WTC11 (cell line): ENCODE data around the gene PHLPP1. TPM values are rescaled to one million over a fixed set of nuclear protein-coding genes. Genes with fewer than 3 reads are reported as not detected.

Source experiments
- ATAC-seq: fragments of 200-7000 bp; cut with Tn5 transposase; 2 replicates; pipeline ENCODE4 v1.10.0; 2021; ENCODE audit warnings: mild to moderate bottlenecking, moderate library complexity
- CTCF ChIA-PET: fragments of 300-600 bp; sonication (Branson Sonifier 250); formaldehyde crosslinking; loops from one replicate; lab custom pipeline; 2021; ENCODE audit warnings: antibody characterized with exemption; lab: Charles Lee
- POLR2A ChIA-PET: fragments of 350-600 bp; sonication (Branson Sonifier 250); formaldehyde crosslinking; loops from one replicate; lab custom pipeline; 2021; ENCODE audit warnings: antibody characterized with exemption; lab: Charles Lee
- DNase-seq: peaks from one replicate; pipeline ENCODE4 v3.0.0; 2021; ENCODE audit warnings: low spot score
- H3K27ac Mint-ChIP-seq: 2 replicates; pipeline ENCODE4 v1.8.0; 2021; ENCODE audit warnings: mixed read lengths
- H3K27me3 Mint-ChIP-seq: 2 replicates; pipeline ENCODE4 v1.8.0; 2021; ENCODE audit warnings: low read depth, mild to moderate bottlenecking, moderate library complexity, mixed read lengths
- H3K36me3 Mint-ChIP-seq: 2 replicates; pipeline ENCODE4 v1.8.0; 2021; ENCODE audit warnings: mixed read lengths
- H3K4me1 Mint-ChIP-seq: 2 replicates; pipeline ENCODE4 v1.8.0; 2022; ENCODE audit warnings: mixed read lengths
- H3K4me3 Mint-ChIP-seq: 2 replicates; pipeline ENCODE4 v1.8.0; 2021; ENCODE audit warnings: mild to moderate bottlenecking, moderate library complexity, mixed read lengths
- H3K9me3 Mint-ChIP-seq: 2 replicates; pipeline ENCODE4 v1.8.0; 2021; ENCODE audit warnings: mixed read lengths
- ERG ChIP-seq: fragments of 250-450 bp; sonication (Bioruptor Pico); IDR thresholded peaks from 2 replicates; pipeline ENCODE4 v1.8.0; 2021; ENCODE audit warnings: mild to moderate bottlenecking
- FOXK1 ChIP-seq: sonication (generic); formaldehyde crosslinking; IDR thresholded peaks from 2 replicates; pipeline ENCODE4 v1.8.0; 2022; ENCODE audit warnings: mild to moderate bottlenecking, moderate library complexity, missing genetic modification reagents
- IRF2 ChIP-seq: sonication (generic); formaldehyde crosslinking; IDR thresholded peaks from 2 replicates; pipeline ENCODE4 v1.8.0; 2022; ENCODE audit warnings: low read depth, missing genetic modification reagents, borderline replicate concordance
- MLX ChIP-seq: sonication (generic); formaldehyde crosslinking; IDR thresholded peaks from 2 replicates; pipeline ENCODE4 v1.8.1; 2023; ENCODE audit warnings: mild to moderate bottlenecking, missing genetic modification reagents, moderate library complexity
- MYBL2 ChIP-seq: sonication (generic); formaldehyde crosslinking; IDR thresholded peaks from 2 replicates; pipeline ENCODE4 v1.8.1; 2023; ENCODE audit warnings: mild to moderate bottlenecking, moderate library complexity, missing genetic modification reagents
- NFE2L1 ChIP-seq: sonication (generic); formaldehyde crosslinking; IDR thresholded peaks from 2 replicates; pipeline ENCODE4 v1.8.1; 2023; ENCODE audit warnings: missing genetic modification reagents
- NR1H2 ChIP-seq: sonication (generic); formaldehyde crosslinking; IDR thresholded peaks from 2 replicates; pipeline ENCODE4 v1.9.0; 2021; ENCODE audit warnings: mild to moderate bottlenecking, moderate library complexity, missing genetic modification reagents
- SMAD4 ChIP-seq: sonication (generic); formaldehyde crosslinking; IDR thresholded peaks from 2 replicates; pipeline ENCODE4 v1.8.0; 2022; ENCODE audit warnings: mild to moderate bottlenecking, missing genetic modification reagents
- TEAD1 ChIP-seq: sonication (generic); formaldehyde crosslinking; IDR thresholded peaks from 2 replicates; pipeline ENCODE4 v1.8.0; 2022; ENCODE audit warnings: mild to moderate bottlenecking, missing genetic modification reagents
- USF2 ChIP-seq: sonication (generic); formaldehyde crosslinking; IDR thresholded peaks from 2 replicates; pipeline ENCODE4 v1.8.1; 2023; ENCODE audit warnings: mild to moderate bottlenecking, missing genetic modification reagents, moderate library complexity
- ZBTB21 ChIP-seq: sonication (generic); formaldehyde crosslinking; IDR thresholded peaks from 2 replicates; pipeline ENCODE4 v1.8.1; 2023; ENCODE audit warnings: mild to moderate bottlenecking, missing genetic modification reagents, borderline replicate concordance
- ZNF532 ChIP-seq: fragments of 250-450 bp; sonication (Bioruptor Pico); IDR thresholded peaks from 2 replicates; pipeline ENCODE4 v1.9.0; 2021; ENCODE audit warnings: mild to moderate bottlenecking, borderline replicate concordance
- total RNA-seq: library from RNA; stranded (reverse); gene quantifications from 3 replicates; pipeline ENCODE4 v1.2.3, GENCODE V29; 2021
- TF ChIP-seq, protein P1 (sequence below): sonication (generic); formaldehyde crosslinking; IDR thresholded peaks from 2 replicates; pipeline ENCODE4 v1.8.1; 2022; ENCODE audit warnings: mild to moderate bottlenecking, missing genetic modification reagents, moderate library complexity, borderline replicate concordance
- TF ChIP-seq, protein P2 (sequence below): sonication (generic); formaldehyde crosslinking; IDR thresholded peaks from 2 replicates; pipeline ENCODE4 v1.8.0; 2022; ENCODE audit warnings: mild to moderate bottlenecking, missing genetic modification reagents
- TF ChIP-seq, protein P3 (sequence below): fragments of 250-450 bp; sonication (Bioruptor Pico); IDR thresholded peaks from 2 replicates; pipeline ENCODE4 v1.9.0; 2021; ENCODE audit warnings: mild to moderate bottlenecking
- TF ChIP-seq, protein P4 (sequence below): sonication (generic); formaldehyde crosslinking; IDR thresholded peaks from 2 replicates; pipeline ENCODE4 v1.8.1; 2023; ENCODE audit warnings: mild to moderate bottlenecking, missing genetic modification reagents, borderline replicate concordance

Gene PHLPP1
- total RNA-seq, 1 experiment from 2014 or later, result 52.0 TPM

GRCh38 chr18:62948788-62949187 is 233.4 kb downstream of the PHLPP1 start (continued):
- TF ChIP-seq, protein P1, sequence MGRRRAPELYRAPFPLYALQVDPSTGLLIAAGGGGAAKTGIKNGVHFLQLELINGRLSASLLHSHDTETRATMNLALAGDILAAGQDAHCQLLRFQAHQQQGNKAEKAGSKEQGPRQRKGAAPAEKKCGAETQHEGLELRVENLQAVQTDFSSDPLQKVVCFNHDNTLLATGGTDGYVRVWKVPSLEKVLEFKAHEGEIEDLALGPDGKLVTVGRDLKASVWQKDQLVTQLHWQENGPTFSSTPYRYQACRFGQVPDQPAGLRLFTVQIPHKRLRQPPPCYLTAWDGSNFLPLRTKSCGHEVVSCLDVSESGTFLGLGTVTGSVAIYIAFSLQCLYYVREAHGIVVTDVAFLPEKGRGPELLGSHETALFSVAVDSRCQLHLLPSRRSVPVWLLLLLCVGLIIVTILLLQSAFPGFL, result no peak
- TF ChIP-seq ZBTB21, result no peak
- TF ChIP-seq, protein P2, sequence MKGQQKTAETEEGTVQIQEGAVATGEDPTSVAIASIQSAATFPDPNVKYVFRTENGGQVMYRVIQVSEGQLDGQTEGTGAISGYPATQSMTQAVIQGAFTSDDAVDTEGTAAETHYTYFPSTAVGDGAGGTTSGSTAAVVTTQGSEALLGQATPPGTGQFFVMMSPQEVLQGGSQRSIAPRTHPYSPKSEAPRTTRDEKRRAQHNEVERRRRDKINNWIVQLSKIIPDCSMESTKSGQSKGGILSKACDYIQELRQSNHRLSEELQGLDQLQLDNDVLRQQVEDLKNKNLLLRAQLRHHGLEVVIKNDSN (CRISPR knock-in tag), result no peak
- TF ChIP-seq USF2 (CRISPR knock-in tag), result no peak

GRCh38 chr18:62950246-62950645 is 234.9 kb downstream of the PHLPP1 start:
- CTCF ChIA-PET, result interaction anchor here (0.6 kb wide), 1 partner anchor 791 kb away, joined by 4 read pairs; no protein-coding TSS in a partner anchor
- Mint-ChIP-seq H3K4me1 (peaks cover 9% of the 10 kb centered on the region), H3K4me3 (no peak overlapping the region), H3K27me3 (no peaks in the 10 kb centered on the region), H3K9me3 (no peaks in the 10 kb centered on the region), H3K27ac (no peak overlapping the region), H3K36me3 (peaks cover 45% of the 10 kb centered on the region)
- DNase-seq, result no peak
- POLR2A ChIA-PET, result no interaction called here
- no peak for ATAC-seq
- TF ChIP-seq MYBL2 (CRISPR knock-in tag) (no peak), SMAD4 (CRISPR knock-in tag) (no peak), NFE2L1 (no peak), USF2 (CRISPR knock-in tag) (no peak), NR1H2 (CRISPR knock-in tag) (no peak), TEAD1 (CRISPR knock-in tag) (no peak)

- peaks cover 5% of the 10 kb centered on the region; the same call in 1 of the 2 replicates for H3K4me1 Mint-ChIP-seq
- H3K27me3 Mint-ChIP-seq, result no peaks in the 10 kb centered on the region
- H3K4me3 Mint-ChIP-seq, result no peak overlapping the region
- ChIA-PET POLR2A (no interaction called here), CTCF (no interaction called here)
- H3K36me3 Mint-ChIP-seq, result peaks cover 34% of the 10 kb centered on the region
- H3K27ac Mint-ChIP-seq, result no peak overlapping the region
- H3K9me3 Mint-ChIP-seq, result no peaks in the 10 kb centered on the region
- ATAC-seq (no peak), DNase-seq (no peak)
- no peak for TF ChIP-seq FOXK1 (CRISPR knock-in tag)
- no peak for TF ChIP-seq IRF2
- no peak for TF ChIP-seq ZNF532 (CRISPR knock-in tag)
- TF ChIP-seq, protein P3, sequence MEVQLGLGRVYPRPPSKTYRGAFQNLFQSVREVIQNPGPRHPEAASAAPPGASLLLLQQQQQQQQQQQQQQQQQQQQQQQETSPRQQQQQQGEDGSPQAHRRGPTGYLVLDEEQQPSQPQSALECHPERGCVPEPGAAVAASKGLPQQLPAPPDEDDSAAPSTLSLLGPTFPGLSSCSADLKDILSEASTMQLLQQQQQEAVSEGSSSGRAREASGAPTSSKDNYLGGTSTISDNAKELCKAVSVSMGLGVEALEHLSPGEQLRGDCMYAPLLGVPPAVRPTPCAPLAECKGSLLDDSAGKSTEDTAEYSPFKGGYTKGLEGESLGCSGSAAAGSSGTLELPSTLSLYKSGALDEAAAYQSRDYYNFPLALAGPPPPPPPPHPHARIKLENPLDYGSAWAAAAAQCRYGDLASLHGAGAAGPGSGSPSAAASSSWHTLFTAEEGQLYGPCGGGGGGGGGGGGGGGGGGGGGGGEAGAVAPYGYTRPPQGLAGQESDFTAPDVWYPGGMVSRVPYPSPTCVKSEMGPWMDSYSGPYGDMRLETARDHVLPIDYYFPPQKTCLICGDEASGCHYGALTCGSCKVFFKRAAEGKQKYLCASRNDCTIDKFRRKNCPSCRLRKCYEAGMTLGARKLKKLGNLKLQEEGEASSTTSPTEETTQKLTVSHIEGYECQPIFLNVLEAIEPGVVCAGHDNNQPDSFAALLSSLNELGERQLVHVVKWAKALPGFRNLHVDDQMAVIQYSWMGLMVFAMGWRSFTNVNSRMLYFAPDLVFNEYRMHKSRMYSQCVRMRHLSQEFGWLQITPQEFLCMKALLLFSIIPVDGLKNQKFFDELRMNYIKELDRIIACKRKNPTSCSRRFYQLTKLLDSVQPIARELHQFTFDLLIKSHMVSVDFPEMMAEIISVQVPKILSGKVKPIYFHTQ (CRISPR knock-in tag), result no peak
- TF ChIP-seq NFE2L1, result no peak
- no peak for TF ChIP-seq MLX (CRISPR knock-in tag)
- TF ChIP-seq, protein P4, sequence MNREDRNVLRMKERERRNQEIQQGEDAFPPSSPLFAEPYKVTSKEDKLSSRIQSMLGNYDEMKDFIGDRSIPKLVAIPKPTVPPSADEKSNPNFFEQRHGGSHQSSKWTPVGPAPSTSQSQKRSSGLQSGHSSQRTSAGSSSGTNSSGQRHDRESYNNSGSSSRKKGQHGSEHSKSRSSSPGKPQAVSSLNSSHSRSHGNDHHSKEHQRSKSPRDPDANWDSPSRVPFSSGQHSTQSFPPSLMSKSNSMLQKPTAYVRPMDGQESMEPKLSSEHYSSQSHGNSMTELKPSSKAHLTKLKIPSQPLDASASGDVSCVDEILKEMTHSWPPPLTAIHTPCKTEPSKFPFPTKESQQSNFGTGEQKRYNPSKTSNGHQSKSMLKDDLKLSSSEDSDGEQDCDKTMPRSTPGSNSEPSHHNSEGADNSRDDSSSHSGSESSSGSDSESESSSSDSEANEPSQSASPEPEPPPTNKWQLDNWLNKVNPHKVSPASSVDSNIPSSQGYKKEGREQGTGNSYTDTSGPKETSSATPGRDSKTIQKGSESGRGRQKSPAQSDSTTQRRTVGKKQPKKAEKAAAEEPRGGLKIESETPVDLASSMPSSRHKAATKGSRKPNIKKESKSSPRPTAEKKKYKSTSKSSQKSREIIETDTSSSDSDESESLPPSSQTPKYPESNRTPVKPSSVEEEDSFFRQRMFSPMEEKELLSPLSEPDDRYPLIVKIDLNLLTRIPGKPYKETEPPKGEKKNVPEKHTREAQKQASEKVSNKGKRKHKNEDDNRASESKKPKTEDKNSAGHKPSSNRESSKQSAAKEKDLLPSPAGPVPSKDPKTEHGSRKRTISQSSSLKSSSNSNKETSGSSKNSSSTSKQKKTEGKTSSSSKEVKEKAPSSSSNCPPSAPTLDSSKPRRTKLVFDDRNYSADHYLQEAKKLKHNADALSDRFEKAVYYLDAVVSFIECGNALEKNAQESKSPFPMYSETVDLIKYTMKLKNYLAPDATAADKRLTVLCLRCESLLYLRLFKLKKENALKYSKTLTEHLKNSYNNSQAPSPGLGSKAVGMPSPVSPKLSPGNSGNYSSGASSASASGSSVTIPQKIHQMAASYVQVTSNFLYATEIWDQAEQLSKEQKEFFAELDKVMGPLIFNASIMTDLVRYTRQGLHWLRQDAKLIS, result no peak
- no peak for TF ChIP-seq ERG (CRISPR knock-in tag)
Measured at GRCh38 chr18:62952807-62953206, 237.5 kb downstream of the PHLPP1 start.
